Coronary artery (tissue), 2 donors: Measurements from ENCODE around the gene TNS3.

ENCODE experiments used
- DNase-seq: peaks from one replicate; pipeline ENCODE4 v3.0.0-alpha.2; 2017; ENCODE audit warnings: low spot score
- H3K27ac ChIP-seq, 2 donors: fragments of 200-600 bp; sonication (generic); one replicate each; pipeline ENCODE4 v1.5.1; 2016 to 2019
- H3K4me3 ChIP-seq: fragments of 200-600 bp; sonication (generic); 2 replicates; pipeline ENCODE4 v1.5.1; 2016; ENCODE audit warnings: mild to moderate bottlenecking, moderate library complexity
- TF ChIP-seq, protein P1 (sequence below): fragments of 200-600 bp; sonication (generic); IDR thresholded peaks from one replicate; pipeline ENCODE4 v1.5.1; 2019; ENCODE audit warnings: antibody characterized with exemption

Gene TNS3

DNA sequence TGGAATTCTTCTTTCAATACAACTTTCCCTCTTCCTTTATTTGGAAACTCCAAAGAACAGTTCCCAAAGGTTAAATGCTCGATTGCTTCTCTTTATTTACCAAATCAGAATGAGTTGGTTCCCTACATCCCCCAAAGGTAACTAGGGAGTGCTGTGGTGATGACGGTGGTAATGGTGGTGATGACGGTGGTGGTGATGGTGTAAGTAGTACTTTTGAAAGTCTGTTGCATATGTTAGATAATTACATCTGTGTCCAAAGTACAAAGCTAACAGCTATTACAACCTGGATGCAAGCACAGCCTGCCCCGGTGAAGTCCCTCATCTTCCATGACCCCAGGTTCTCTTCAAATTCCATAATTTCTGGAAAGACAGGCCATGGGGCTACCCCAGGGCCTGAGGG, 115.1 kb downstream of the TNS3 start:
- Histone ChIP-seq H3K4me3 (no peak overlapping the region), H3K27ac (peak overlapping the region in 1 of 2 donors; percentile 56)
- TF ChIP-seq, protein P1, sequence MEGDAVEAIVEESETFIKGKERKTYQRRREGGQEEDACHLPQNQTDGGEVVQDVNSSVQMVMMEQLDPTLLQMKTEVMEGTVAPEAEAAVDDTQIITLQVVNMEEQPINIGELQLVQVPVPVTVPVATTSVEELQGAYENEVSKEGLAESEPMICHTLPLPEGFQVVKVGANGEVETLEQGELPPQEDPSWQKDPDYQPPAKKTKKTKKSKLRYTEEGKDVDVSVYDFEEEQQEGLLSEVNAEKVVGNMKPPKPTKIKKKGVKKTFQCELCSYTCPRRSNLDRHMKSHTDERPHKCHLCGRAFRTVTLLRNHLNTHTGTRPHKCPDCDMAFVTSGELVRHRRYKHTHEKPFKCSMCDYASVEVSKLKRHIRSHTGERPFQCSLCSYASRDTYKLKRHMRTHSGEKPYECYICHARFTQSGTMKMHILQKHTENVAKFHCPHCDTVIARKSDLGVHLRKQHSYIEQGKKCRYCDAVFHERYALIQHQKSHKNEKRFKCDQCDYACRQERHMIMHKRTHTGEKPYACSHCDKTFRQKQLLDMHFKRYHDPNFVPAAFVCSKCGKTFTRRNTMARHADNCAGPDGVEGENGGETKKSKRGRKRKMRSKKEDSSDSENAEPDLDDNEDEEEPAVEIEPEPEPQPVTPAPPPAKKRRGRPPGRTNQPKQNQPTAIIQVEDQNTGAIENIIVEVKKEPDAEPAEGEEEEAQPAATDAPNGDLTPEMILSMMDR: no peak
- no peak for DNase-seq

DNA sequence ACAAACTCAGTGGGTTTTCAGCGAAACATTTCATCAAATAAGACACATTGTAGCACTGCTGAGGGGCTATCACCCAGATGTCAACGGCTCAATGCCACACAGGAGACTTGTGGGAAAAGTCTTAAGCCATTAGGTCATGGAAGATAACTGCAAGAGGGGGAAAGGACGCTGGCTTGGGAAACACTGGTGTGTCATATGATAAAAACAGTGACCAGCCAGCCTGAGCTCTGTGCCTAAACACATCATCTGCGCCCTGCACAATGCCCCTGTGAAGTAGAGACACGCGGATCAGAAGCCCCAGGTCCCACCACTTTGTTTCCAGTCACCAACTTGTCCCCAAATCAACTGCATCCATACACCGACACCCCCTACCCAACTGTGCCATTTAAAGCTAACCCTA, 116.7 kb downstream of the TNS3 start:
- H3K4me3 ChIP-seq: no peak overlapping the region
- DNase-seq: no peak
- peak overlapping the region in 1 of 2 donors; percentile 70 for H3K27ac ChIP-seq
- TF ChIP-seq, protein P1: no peak

DNA sequence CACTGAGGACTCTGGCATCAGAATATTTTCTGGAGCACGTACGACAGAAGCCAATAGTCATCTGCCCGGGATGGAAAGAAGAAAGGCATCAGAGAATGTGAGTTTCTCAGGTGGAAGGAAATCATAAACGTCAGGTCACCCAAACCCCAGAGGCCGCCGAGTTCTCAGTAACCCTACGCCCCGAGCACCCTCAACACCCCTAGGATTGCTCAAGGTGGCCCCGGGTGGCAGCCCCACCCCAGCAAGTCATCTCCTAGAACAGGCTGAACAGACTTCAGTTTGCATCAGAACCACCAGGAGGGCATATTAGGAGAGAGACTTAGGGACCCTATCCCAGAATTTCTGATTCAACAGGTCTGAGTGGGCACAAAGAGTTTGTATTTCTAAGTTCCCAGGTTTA, 117.6 kb downstream of the TNS3 start:
- Histone ChIP-seq H3K4me3 (no peak overlapping the region), H3K27ac (no peak overlapping the region)
- no peak for DNase-seq
- TF ChIP-seq, protein P1: no peak

DNA sequence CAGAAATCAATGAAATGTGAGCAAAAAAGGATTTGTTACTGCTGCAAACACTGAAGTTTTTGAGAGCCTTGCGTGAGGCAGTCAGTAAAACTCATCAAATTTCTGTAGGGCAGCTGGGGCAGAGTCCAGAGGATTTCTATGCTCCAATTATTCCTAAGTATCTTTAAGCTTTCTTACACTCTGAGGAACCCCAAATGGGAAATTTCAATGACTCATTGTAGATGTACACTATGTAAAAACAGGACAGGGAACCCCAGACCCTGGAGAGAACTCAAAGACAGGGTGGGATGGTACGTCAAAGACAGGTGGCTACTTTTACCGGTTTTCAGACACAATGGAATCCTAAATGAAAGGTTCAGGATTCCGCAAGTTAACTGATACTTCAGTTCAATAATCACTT, 120.2 kb downstream of the TNS3 start:
- Histone ChIP-seq H3K4me3 (no peak overlapping the region), H3K27ac (peak overlapping the region in 1 of 2 donors; percentile 5)
- TF ChIP-seq, protein P1: no peak
- no peak for DNase-seq

DNA sequence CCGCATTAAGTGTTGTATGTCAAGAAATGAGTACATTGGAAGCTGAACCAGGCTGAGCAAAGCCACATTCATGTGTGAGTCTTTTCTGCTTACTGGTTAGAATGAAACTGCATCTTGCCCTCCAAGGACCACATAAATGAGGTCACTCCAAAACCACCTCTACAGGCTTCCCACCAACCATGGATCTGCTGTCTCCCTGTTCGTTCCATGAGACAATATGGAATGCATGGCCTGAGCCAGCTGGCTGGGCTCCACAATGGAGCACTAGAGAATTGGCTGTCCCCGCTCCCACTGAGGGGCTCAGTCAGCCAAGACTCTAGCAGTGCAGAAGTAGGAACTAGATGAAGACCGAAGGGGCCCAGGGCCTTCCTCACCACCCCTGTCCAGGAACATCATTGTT, 120.8 kb downstream of the TNS3 start:
- H3K4me3 ChIP-seq: no peak overlapping the region
- TF ChIP-seq, protein P1: no peak
- peak overlapping the region in 1 of 2 donors; percentile 52 for H3K27ac ChIP-seq
- DNase-seq: no peak

DNA sequence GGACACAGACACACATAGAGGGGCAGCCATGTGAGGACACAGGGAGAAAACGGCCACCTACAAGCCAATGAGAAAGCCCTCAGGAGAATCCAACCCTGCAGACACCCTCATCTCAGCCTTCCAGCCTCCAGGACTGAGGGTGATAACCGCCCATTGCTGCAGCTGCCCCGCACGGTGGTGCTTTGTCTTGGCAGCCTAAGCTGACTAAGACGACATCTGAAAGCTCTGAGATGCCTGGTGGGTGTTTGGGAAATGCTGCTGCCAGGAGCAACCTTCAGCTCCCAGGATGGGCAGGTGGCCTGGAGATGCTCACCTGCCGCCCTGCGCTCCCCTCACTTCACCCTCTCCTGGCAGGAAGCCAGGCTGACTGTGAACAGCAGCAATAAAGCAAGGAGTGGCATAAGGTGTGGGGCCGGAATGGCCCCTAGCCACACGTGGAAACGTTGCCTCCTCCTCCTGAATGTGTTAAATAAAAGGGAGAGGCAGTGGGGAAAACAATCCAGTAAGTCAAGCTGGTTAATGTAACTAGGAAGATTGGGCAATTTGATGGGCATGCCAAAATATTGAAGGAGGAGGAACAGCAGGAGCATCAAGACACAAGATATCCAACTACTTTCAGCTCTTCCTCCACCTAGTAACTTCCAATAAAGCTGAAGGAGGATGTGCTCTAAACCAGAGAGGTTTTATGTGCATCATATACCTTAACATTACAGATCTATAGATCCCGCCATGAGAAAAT, 121.5 kb downstream of the TNS3 start:
- Histone ChIP-seq H3K27ac (peak overlapping the region in 1 of 2 donors; percentile 52), H3K4me3 (no peak overlapping the region)
- TF ChIP-seq, protein P1: no peak
- no peak for DNase-seq

DNA sequence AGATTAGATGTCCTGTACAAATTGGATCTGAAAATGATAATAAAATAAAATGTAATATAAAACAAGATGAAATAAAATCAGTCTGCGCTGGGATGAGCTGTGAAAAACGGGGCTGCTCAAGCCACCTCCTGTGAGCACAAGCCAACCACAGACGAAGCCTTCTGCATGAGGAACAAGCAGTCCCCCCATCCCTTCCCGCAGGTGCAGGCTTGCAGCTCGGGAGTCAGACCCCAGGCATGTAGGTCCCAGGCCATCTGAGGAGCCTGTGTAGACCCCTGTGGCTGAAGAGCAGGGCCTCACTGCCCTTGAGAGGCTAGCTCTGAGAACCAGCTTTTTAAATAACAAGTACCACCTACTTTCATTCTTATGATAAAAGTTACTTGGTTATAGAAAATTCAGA, 123.4 kb downstream of the TNS3 start:
- DNase-seq: no peak
- TF ChIP-seq, protein P1: no peak
- Histone ChIP-seq H3K4me3 (no peak overlapping the region), H3K27ac (no peak overlapping the region)
